ENCODE measurements around the gene TSPAN14. TPM values are rescaled to one million over a fixed set of nuclear protein-coding genes. Genes with fewer than 3 reads are reported as not detected.

Gene TSPAN14
- total RNA-seq, 6 experiments from 2014 or later: 72.9 to 96.2 (median 84.5) TPM

DNA sequence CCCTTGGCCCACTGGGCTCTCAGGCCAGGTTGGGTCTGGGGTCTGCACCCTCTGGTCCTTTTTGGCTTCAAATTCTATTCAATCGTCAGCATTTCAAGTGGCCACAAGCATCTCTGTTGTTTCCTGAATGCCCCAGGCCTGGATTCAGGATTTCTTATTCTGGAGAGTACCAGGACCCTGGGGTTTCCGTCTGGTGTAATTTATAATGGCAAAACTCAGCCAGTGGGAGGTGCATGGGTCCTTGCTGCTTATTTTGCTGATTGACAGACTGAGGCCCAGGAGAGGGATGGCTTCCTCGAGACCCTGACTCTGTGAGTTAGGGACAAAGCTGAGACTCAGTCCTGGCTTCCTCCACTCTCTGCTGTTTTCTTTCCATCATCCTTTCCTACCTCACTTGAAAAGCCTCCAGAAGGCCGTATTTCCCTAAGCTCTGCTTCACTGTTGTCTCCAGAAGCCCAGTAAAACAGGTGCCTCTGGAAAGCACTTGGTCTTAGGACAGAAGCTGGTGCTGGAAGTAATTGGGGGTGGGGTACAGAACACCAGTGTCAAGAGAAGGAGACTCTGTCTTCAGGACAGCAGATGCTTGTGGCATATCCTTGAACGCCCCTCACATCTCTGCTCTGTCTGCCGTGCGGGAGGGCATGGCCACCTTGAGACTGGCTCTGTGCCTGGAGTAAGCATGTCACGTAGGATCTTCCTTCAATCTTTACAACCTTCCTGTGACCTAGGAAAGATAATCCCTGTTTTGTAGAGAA lies 44.1 kb downstream of the TSPAN14 start:
- Mint-ChIP-seq H3K36me3 (ENCODE audit: low read depth) (peaks cover 44% of the 10 kb centered on the region), H3K4me3 (peak overlapping the region; percentile 52), H3K9me3 (no peaks in the 10 kb centered on the region), H3K27me3 (ENCODE audit: insufficient read depth) (no peaks in the 10 kb centered on the region; the same call in 1 of the 2 replicates), H3K4me1 (ENCODE audit: low read depth) (peaks cover 97% of the 10 kb centered on the region), H3K27ac (peak overlapping the region; percentile 92)
- TF ChIP-seq, protein P1, sequence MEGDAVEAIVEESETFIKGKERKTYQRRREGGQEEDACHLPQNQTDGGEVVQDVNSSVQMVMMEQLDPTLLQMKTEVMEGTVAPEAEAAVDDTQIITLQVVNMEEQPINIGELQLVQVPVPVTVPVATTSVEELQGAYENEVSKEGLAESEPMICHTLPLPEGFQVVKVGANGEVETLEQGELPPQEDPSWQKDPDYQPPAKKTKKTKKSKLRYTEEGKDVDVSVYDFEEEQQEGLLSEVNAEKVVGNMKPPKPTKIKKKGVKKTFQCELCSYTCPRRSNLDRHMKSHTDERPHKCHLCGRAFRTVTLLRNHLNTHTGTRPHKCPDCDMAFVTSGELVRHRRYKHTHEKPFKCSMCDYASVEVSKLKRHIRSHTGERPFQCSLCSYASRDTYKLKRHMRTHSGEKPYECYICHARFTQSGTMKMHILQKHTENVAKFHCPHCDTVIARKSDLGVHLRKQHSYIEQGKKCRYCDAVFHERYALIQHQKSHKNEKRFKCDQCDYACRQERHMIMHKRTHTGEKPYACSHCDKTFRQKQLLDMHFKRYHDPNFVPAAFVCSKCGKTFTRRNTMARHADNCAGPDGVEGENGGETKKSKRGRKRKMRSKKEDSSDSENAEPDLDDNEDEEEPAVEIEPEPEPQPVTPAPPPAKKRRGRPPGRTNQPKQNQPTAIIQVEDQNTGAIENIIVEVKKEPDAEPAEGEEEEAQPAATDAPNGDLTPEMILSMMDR (IDR thresholded peaks at IDR 0.05): no peak
- DNase-seq: no peak

DNA sequence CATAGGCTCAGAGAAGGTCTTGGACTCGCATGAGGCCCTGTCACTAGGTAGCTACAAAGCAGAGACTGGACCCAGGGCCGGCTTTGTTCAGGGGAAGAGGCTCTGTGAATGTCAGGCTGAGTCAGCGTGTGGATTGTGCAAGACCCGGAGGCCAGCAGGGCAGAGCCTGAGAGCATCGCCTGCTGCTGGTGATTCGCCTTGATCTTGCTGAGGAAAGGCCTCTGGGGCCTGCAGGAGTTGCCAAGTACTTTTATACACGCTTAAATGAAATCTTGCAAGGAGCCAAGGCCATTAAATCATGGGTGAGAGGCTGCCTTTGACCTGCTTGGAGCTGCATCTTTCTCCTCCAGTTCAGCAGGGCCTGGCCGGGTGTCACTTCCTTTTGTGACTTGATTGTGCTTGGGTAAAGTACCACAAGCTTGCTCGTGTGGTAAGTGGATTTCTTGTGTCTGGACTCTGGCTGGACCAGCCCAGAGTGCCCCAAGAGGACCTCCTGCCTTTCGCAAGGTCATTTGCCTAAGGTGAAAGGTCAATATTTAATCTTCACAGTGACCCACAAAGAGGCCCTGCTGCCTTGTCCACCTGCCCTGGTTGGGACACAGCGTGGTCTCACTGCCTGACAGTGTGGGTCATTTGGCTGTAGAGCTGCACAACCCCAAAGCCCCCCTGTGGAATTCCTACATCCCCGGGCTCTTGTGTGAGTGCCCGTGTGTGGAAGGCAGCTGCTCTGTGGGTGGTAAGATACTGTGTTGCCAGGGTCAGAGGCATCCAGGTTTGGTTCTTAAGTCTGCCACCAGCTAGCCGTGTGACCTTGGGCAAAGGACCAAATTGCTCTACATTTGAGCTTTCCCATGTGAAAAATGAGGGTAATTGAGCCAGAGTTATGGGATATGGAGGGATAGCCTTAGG lies 45.0 kb downstream of the TSPAN14 start:
- Mint-ChIP-seq H3K36me3 (ENCODE audit: low read depth) (peaks cover 39% of the 10 kb centered on the region), H3K4me1 (ENCODE audit: low read depth) (peaks cover 97% of the 10 kb centered on the region), H3K4me3 (peak overlapping the region; percentile 66), H3K27ac (peak overlapping the region; percentile 92), H3K27me3 (ENCODE audit: insufficient read depth) (no peaks in the 10 kb centered on the region; the same call in 1 of the 2 replicates), H3K9me3 (no peaks in the 10 kb centered on the region)
- peak; percentile 97 for DNase-seq
- TF ChIP-seq, protein P1 (IDR thresholded peaks at IDR 0.05): no peak

DNA sequence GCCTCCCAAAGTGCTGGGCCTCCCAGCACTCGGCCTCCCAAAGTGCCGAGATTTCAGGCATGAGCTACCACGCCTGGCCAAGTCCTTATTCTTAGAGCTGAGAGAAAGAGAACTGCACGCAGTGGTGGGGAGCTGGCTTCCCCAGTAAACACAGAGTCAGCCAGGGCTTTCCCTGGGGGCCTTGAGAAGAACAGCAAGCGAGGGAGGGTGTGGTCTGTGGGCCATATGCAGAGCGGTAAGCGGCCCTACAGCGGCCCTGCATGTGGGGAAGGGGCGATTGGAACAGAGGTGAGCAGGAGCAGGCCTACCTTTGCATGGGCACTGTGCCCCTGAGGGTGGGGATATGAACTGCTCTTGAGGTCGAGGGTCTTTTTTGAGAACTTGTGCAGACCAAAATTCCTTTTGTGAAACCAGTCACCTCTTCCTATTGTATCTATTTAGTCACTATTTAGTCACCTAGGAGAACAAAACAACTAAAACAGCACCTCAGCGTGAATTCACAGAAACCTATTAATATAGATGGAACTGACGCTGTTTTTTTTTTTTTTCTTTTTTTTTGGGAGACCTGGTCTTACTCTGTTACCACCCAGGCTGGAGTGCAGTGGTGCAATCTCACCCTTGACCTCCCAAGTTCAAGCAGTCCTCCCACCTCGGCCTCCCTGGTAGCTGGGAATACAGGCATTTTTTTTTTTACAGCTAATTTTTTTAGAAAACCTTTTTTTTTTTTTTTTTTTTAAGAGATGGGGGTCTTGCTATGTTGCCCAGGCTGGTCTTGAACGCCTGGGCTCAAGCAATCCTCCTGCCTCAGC lies 46.7 kb downstream of the TSPAN14 start:
- Mint-ChIP-seq H3K27me3 (ENCODE audit: insufficient read depth) (no peaks in the 10 kb centered on the region; the same call in 1 of the 2 replicates), H3K27ac (peak overlapping the region; percentile 92), H3K4me1 (ENCODE audit: low read depth) (peaks cover 100% of the 10 kb centered on the region), H3K36me3 (ENCODE audit: low read depth) (peaks cover 34% of the 10 kb centered on the region), H3K9me3 (no peaks in the 10 kb centered on the region), H3K4me3 (peak overlapping the region; percentile 35; the same call in 1 of the 2 replicates)
- no peak for DNase-seq
- TF ChIP-seq, protein P1 (IDR thresholded peaks at IDR 0.05): no peak

DNA sequence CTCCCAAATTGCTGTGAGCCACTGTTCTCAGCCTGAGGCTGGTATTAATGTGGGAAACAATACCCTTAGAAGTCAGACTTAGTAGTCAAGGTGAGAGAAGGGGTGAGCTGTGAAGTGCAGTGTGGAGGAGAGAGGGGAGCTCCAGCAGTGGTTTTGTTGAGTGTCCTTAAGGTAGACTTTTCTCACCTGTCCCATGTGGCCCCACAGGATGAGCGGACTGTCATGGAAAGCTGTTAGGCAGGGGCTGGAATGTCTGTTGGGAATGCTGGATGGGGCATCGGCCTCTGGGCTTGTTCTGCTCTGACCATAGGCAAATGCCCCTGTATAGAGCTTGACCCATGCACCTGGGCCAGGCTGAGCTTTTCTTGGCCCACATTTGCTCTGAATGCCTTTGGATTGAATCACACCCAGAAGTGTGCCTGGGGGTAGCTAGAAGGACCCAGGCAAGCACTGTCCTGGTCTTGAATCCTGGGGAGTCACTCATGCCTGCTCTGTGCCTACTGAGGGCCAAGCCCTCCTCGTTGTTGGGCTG lies 47.3 kb downstream of the TSPAN14 start:
- no peak for DNase-seq
- TF ChIP-seq, protein P1 (IDR thresholded peaks at IDR 0.05): no peak
- no peaks in the 10 kb centered on the region for H3K9me3 Mint-ChIP-seq
- no peaks in the 10 kb centered on the region; the same call in 1 of the 2 replicates for H3K27me3 Mint-ChIP-seq (ENCODE audit: insufficient read depth)
- H3K4me1 Mint-ChIP-seq (ENCODE audit: low read depth): peaks cover 100% of the 10 kb centered on the region
- H3K36me3 Mint-ChIP-seq (ENCODE audit: low read depth): peaks cover 30% of the 10 kb centered on the region
- peak overlapping the region; percentile 92 for H3K27ac Mint-ChIP-seq
- peak overlapping the region; percentile 61 for H3K4me3 Mint-ChIP-seq

Measured in HFFc6 (cell line).